Mesenchymal stem cell (in vitro differentiated cells and primary cell): ENCODE results near the gene IFRD2.

Experiments used
- DNase-seq: peaks from one replicate; pipeline ENCODE4 v3.0.0-alpha.2; 2013
- H2AFZ ChIP-seq: one replicate; pipeline ENCODE4 v1.6.1; 2013; ENCODE audit warnings: low read depth, mild to moderate bottlenecking, control low read depth, inconsistent platforms, low read length, moderate library complexity
- H2AK5ac ChIP-seq: 2 replicates; pipeline ENCODE4 v1.6.1; 2013; ENCODE audit warnings: low read length, moderate library complexity, mild to moderate bottlenecking, inconsistent platforms; ENCODE audit not compliant: severe bottlenecking
- H2BK120ac ChIP-seq: one replicate; pipeline ENCODE4 v1.6.1; 2013; ENCODE audit warnings: low read depth, mild to moderate bottlenecking, inconsistent platforms, low read length, moderate library complexity
- H2BK12ac ChIP-seq, 2 experiments: one replicate each; pipeline ENCODE4 v1.6.1; 2013; ENCODE audit warnings: inconsistent platforms in 2 of 2, low read length in 2 of 2, mild to moderate bottlenecking in 2 of 2, moderate library complexity in 2 of 2, control low read depth in 1 of 2
- H2BK15ac ChIP-seq: one replicate; pipeline ENCODE4 v1.6.1; 2013; ENCODE audit warnings: mild to moderate bottlenecking, low read depth, inconsistent platforms; ENCODE audit not compliant: poor library complexity, severe bottlenecking
- H2BK5ac ChIP-seq: 2 replicates; pipeline ENCODE4 v1.6.1; 2013; ENCODE audit warnings: low read depth, mild to moderate bottlenecking, low read length, control low read depth, inconsistent platforms; ENCODE audit not compliant: poor library complexity, severe bottlenecking
- H3K14ac ChIP-seq, 2 experiments: one replicate each; pipeline ENCODE4 v1.6.1; 2013; ENCODE audit warnings: inconsistent platforms in 2 of 2, low read length in 2 of 2, control low read depth in 1 of 2, mild to moderate bottlenecking in 1 of 2, moderate library complexity in 1 of 2
- H3K18ac ChIP-seq, 2 experiments: one replicate each; pipeline ENCODE4 v1.6.1; 2013; ENCODE audit warnings: inconsistent platforms in 2 of 2, low read length in 2 of 2, control low read depth in 1 of 2, low read depth in 1 of 2, mild to moderate bottlenecking in 1 of 2
- H3K23ac ChIP-seq, 2 experiments: one replicate each; pipeline ENCODE4 v1.6.1; 2013; ENCODE audit warnings: inconsistent platforms in 2 of 2, low read length in 2 of 2, mild to moderate bottlenecking in 2 of 2, moderate library complexity in 2 of 2, control low read depth in 1 of 2
- H3K27ac ChIP-seq: 2 replicates; pipeline ENCODE4 v1.5.1; 2013; ENCODE audit warnings: mild to moderate bottlenecking, moderate library complexity, low read length, control low read depth, inconsistent platforms; ENCODE audit not compliant: poor library complexity, severe bottlenecking
- H3K27me3 ChIP-seq, 2 experiments: 2 replicates each; pipeline versions ENCODE4 v1.6.1 to v1.7.0; 2013; ENCODE audit warnings: low read length in 2 of 2, mild to moderate bottlenecking in 2 of 2, moderate library complexity in 2 of 2, control low read depth in 1 of 2, inconsistent platforms in 1 of 2; ENCODE audit not compliant: control insufficient read depth in 1 of 2, insufficient read depth in 1 of 2
- H3K36me3 ChIP-seq, 2 experiments: 2 replicates each; pipeline versions ENCODE4 v1.6.1 to v1.7.0; 2013; ENCODE audit warnings: low read length in 2 of 2, control low read depth in 1 of 2, inconsistent platforms in 1 of 2, low read depth in 1 of 2, mild to moderate bottlenecking in 1 of 2; ENCODE audit not compliant: insufficient read depth in 2 of 2, control insufficient read depth in 1 of 2
- H3K4ac ChIP-seq, 2 experiments: one replicate each; pipeline ENCODE4 v1.6.1; 2013; ENCODE audit warnings: inconsistent platforms in 2 of 2, low read length in 2 of 2, mild to moderate bottlenecking in 2 of 2, moderate library complexity in 2 of 2, control low read depth in 1 of 2, low read depth in 1 of 2
- H3K4me1 ChIP-seq: 2 replicates; pipeline ENCODE4 v1.6.1; 2013; ENCODE audit warnings: low read depth, low read length, control low read depth; ENCODE audit not compliant: control insufficient read depth, insufficient read depth
- H3K4me2 ChIP-seq: 2 replicates; pipeline ENCODE4 v1.6.1; 2013; ENCODE audit warnings: low read length, mild to moderate bottlenecking, inconsistent platforms; ENCODE audit not compliant: poor library complexity, severe bottlenecking
- H3K4me3 ChIP-seq, 2 experiments: 2 replicates each; pipeline versions ENCODE4 v1.5.1 to v1.7.0; 2013; ENCODE audit warnings: low read length in 2 of 2, mild to moderate bottlenecking in 2 of 2, control low read depth in 1 of 2, low read depth in 1 of 2; ENCODE audit not compliant: insufficient read depth in 1 of 2
- H3K79me1 ChIP-seq: replicated peaks from 2 replicates; pipeline ENCODE4 v1.6.1; 2013; ENCODE audit warnings: mild to moderate bottlenecking, control low read depth, low read length, inconsistent platforms; ENCODE audit not compliant: poor library complexity, severe bottlenecking
- H3K9ac ChIP-seq: 2 replicates; pipeline ENCODE4 v1.7.0; 2013; ENCODE audit warnings: mild to moderate bottlenecking, low read length, moderate library complexity
- H3K9me3 ChIP-seq: 2 replicates; pipeline ENCODE4 v1.7.0; 2013; ENCODE audit warnings: mild to moderate bottlenecking, low read length; ENCODE audit not compliant: control insufficient read depth
- H4K8ac ChIP-seq: one replicate; pipeline ENCODE4 v1.6.1; 2013; ENCODE audit warnings: inconsistent platforms, mild to moderate bottlenecking, low read length, moderate library complexity
- H4K91ac ChIP-seq: one replicate; pipeline ENCODE4 v1.6.1; 2013; ENCODE audit warnings: mild to moderate bottlenecking, low read length, inconsistent platforms
- WGBS: methylation state at CpG from one replicate; pipeline ENCODE4 v1.1.7; 2013; ENCODE audit warnings: mixed read lengths; 5-methylcytosine and 5-hydroxymethylcytosine counted together

Gene IFRD2

GRCh38 chr3:50296721-50297383, 4.6 kb upstream of the IFRD2 start:
- H2BK12ac ChIP-seq, result no peak overlapping the region
- no peak for DNase-seq
- no peak overlapping the region for H2BK5ac ChIP-seq
- H3K9ac ChIP-seq, result no peak overlapping the region
- H2AK5ac ChIP-seq, result no peak overlapping the region
- H3K27ac ChIP-seq, result no peak overlapping the region
- H4K91ac ChIP-seq, result no peak overlapping the region
- no peak overlapping the region for H3K14ac ChIP-seq
- peaks cover 5 to 12% of the 10 kb centered on the region in 2 experiments for H3K36me3 ChIP-seq
- H3K9me3 ChIP-seq, result no peaks in the 10 kb centered on the region
- no peak overlapping the region for H3K4me2 ChIP-seq
- H2BK15ac ChIP-seq, result no peak overlapping the region
- H3K18ac ChIP-seq, result no peak overlapping the region
- WGBS, result 95% methylated on average over 18 of the region's 18 CpGs
- H3K79me1 ChIP-seq, result peaks cover 11% of the 10 kb centered on the region
- H2BK120ac ChIP-seq, result no peak overlapping the region
- H3K4me1 ChIP-seq, result peaks cover 21% of the 10 kb centered on the region
- no peak overlapping the region for H3K4ac ChIP-seq
- no peaks in the 10 kb centered on the region for H3K27me3 ChIP-seq
- no peak overlapping the region for H4K8ac ChIP-seq
- H3K4me3 ChIP-seq, result peak overlapping the region in 1 of 2 experiments; percentile 7
- H3K23ac ChIP-seq, result no peak overlapping the region
- H2AFZ ChIP-seq, result no peak overlapping the region

GRCh38 chr3:50295553-50296431, 3.6 kb upstream of the IFRD2 start:
- Histone ChIP-seq H3K27ac (no peak overlapping the region), H3K4me2 (no peak overlapping the region), H3K23ac (no peak overlapping the region), H4K8ac (no peak overlapping the region), H2BK120ac (no peak overlapping the region), H3K36me3 (peaks cover 5 to 12% of the 10 kb centered on the region in 2 experiments), H2BK15ac (no peak overlapping the region), H3K18ac (no peak overlapping the region), H2AK5ac (no peak overlapping the region), H3K4me1 (peaks cover 26% of the 10 kb centered on the region), H3K9ac (no peak overlapping the region), H2BK5ac (no peak overlapping the region), H3K27me3 (no peaks in the 10 kb centered on the region), H4K91ac (no peak overlapping the region), H3K4ac (no peak overlapping the region), H3K9me3 (no peaks in the 10 kb centered on the region), H2AFZ (no peak overlapping the region), H2BK12ac (no peak overlapping the region), H3K4me3 (no peak overlapping the region), H3K14ac (no peak overlapping the region), H3K79me1 (peaks cover 13% of the 10 kb centered on the region)
- DNase-seq, result no peak
- WGBS, result 86% methylated on average over 8 of the region's 8 CpGs

- Histone ChIP-seq H3K4me3 (no peak overlapping the region), H3K4me2 (no peak overlapping the region), H4K8ac (no peak overlapping the region), H3K9me3 (no peaks in the 10 kb centered on the region), H2BK15ac (peak overlapping the region; percentile 44), H3K14ac (no peak overlapping the region), H3K9ac (no peak overlapping the region), H2AFZ (no peak overlapping the region), H3K18ac (no peak overlapping the region), H3K23ac (no peak overlapping the region), H3K27ac (no peak overlapping the region), H3K27me3 (no peaks in the 10 kb centered on the region), H2BK12ac (no peak overlapping the region), H2BK120ac (no peak overlapping the region), H3K4ac (no peak overlapping the region), H2AK5ac (no peak overlapping the region), H3K4me1 (peaks cover 24% of the 10 kb centered on the region), H2BK5ac (no peak overlapping the region), H3K79me1 (peaks cover 22% of the 10 kb centered on the region), H3K36me3 (peaks cover 13 to 21% of the 10 kb centered on the region in 2 experiments), H4K91ac (no peak overlapping the region)
- DNase-seq, result no peak
- 93% methylated on average over 22 of the region's 22 CpGs for WGBS
Measured at GRCh38 chr3:50294492-50295403, 2.5 kb upstream of the IFRD2 start.
